ENCODE results near the gene AP1S1.

DNA sequence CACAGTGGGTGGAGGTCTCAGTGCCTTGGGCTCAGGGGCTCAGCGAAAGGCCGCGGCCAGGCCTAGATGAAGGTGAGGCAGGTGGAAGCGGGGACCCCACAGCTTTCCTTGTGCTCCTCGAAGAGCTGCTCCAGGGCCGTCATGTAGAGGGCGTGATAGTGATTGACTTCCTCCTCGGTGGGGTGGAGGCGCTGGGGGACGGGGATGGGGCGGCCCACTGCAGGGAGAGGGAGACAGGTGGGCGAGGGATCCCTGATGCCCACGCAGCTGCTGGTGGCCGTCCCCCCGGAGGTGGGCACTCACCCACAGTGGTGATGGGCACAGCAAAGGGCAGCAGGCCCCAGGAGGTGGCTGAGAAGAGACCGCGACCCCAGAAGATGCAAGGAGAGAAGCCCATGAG lies 41.6 kb downstream of the AP1S1 start:
- no peak for TF ChIP-seq POLR2AphosphoS5 (IDR thresholded peaks at IDR 0.05)
- no peak for TF ChIP-seq POLR2A (IDR thresholded peaks at IDR 0.05; ENCODE audit: low read depth)

Measured in esophagus muscularis mucosa (tissue), 2 donors.